ENCODE results near the gene INPP4A.

The INPP4A gene

DNA sequence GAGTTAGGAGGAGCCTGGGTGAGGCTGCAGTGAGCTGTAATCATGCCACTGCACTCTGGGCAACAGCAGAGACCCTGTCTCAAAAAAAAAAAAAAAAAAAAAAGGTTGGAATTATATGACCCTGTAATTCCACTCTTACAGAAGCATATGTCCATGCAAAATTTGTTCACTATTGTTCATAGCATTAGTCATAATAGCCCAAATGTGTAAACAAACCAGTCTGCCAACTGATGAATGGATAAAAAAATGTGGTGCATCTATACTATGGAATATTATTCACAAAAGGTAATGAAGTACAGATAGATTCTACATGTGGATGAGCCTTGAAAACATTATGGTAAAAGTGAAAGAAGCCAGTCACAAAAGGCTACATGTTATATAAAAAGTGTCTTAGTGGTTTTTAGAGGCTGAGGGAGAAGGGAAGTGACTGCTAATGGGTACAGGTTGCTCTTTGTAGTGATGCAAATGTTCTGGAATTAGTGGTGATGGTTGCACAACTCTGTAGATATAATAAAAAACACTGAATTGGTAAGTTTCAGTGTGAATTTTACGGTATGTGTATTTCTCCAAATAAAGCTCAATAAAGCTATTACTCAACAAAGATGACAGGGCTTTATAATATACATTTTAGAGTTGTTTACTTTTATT, 154.2 kb downstream of the INPP4A start:
- DNase-seq: no peak

DNA sequence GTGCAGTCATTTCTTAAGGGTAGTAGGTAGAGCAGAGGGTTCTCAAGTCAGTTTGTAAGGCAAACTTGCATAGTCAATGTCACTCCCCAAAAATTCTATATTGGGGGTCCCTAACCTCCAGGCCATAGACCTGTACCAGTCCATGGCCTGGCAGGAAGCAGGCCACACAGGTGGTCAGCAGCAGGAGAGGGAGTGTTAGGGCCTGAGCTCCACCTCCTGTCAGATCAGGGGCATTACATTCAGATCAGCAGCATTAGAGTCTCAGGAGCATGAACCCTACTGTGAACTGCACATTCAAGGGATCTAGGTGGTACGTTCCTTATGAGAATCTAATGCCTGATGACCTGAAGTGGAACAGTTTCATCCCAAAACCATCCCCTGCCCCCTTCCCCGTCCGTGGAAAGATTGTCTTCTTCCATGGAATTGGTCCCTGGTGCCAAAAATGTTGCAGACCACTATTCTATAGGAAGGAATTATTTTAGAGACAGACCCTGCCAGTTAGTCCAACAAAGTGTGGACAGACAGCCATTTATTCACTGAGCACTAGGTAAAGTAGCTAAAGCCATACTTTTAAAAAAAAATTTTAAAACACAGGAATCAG, 157.0 kb downstream of the INPP4A start:
- DNase-seq: no peak

DNA sequence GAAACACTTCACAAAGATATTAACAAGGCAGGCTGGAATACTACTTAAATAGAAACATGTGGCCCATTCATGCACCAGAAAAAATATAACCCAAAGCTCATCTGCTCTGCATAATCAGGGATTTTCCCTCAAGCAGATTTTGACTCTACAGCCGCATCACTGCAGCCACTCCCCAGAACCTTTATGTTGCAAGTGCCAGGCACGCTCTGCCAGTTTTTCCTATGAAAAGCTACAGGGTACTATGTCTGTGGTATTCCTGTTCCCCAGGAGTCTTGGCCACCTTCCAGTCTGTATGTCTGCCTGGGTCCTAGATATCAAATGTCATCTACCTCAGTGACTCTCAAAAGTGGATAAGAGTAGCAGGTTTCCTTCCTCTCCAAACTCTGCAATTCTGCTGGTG, 159.9 kb downstream of the INPP4A start:
- no peak for DNase-seq

DNA sequence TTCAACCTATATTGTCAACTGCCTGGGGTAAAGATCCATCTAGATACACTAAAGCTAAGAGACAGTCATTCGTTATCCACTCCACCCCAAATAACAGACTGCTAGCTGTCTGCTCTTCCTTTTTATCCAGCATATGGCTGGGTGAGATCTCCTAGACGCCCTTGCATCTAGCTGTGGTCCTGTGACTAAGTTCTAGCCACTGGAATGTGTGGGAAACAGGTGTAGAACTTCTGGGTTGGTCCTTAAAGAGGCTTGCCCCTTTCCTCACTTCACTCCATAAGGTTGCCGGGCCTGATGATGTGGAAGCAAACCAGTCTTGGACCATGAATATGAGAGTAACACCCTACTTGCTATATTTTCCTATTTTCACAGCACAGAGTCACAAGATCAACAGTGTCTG, 160.4 kb downstream of the INPP4A start:
- DNase-seq: no peak

DNA sequence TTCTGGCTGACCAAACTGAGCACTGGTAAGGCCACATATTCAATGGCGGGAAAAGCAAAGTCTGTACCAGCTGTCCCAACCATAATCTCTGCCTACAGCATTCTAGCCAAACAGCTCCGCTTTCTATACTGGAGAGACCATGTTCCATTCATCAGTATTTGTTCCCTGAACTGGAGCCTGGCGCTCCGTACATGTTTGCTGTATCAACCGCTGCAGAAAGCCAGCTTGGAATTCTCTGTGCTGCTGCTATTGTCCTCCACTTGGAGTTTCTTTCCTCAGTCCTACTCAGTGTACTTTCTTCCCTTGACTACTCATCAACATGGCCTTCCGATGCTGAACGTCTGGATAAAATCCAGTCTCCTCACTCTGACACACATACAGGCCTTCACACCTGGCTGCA, 161.8 kb downstream of the INPP4A start:
- no peak for DNase-seq

DNA sequence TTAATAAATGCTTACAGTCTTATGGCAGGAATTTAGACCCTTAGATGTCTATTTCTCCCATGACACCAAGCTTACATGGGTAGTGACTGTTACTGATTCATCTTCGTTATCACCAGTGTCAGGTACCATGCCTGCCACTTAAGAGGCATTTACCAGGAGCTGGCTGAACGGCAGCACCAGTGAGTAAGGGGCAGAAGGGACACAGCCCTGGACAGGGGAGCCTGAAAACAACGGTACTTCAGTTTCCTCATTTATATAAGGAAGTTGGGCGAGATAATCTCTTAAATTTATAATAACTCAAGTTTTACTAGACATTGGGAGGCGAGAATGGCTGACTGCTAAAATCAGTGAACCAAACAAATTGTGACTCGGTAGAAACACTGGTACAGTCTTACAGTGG, 162.4 kb downstream of the INPP4A start:
- DNase-seq: no peak

DNA sequence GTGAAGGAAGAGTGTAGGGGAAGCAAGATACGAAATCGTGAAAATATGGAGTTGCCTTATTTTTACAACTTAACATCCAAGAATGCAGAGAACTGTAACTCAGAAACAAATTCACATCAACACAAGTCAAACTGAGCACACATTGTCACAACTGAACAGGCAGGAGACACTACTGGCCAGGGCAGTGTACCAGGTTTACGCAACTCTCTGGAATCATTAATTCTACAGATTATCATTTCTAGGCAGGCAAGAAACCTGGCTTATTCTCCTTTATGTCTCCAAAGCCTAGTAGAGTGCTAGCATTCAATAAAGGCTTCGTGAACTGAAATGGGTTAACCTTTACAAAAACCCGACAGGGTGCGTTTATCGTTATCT, 163.1 kb downstream of the INPP4A start:
- DNase-seq: no peak

DNA sequence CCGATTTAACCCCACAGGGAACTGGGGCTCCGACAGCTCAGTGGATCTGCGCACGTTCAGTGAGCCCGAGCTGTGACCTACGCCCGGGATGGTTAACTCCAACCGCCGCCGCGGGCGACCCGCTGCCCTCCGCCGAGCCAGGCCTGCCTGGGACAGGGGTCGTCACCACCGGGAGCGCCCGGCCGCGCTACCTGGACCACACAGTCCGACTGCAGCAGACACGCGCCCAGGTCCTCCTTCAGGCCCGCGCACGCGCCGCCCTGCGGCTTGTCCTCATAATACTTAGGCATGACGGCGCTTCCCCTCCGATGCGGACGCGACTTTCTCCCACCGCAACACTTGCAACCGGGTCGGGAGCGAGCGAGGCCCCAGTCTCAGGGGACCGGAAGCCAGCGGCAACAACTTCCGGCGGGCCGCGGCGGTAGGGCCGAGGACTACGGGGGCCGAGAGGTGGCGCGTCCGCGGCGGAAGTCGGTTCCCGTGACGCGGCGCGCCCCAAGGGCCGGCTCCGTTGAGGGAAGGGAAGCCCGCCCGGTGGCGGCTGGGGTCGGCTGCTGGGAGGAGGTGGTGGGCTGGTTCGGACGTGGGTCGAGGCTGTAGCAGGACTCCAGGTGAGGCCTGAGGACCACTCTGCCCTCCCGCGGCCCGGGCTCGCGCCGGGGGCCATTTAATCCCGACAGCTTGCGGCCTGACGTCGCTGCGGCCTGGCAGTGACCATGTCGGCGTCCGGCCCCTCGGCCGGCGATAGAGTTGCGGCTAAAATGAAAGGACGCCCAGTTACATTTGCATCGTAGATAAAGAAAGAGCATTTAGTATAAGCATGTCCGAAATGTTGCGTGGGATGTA, 163.7 kb downstream of the INPP4A start, which contains the start of the genes COA5 and UNC50:
Gene COA5 (minus strand): TSS at position 397 of the 846 bp plus-strand sequence. CDS start 107 bp downstream, at position 290.
Gene UNC50 (plus strand): TSS at position 474 of the 846 bp plus-strand sequence. CDS start 1,171 bp downstream, outside the sequence.
- peak; percentile 76 to 90 (median 86) for DNase-seq

DNA sequence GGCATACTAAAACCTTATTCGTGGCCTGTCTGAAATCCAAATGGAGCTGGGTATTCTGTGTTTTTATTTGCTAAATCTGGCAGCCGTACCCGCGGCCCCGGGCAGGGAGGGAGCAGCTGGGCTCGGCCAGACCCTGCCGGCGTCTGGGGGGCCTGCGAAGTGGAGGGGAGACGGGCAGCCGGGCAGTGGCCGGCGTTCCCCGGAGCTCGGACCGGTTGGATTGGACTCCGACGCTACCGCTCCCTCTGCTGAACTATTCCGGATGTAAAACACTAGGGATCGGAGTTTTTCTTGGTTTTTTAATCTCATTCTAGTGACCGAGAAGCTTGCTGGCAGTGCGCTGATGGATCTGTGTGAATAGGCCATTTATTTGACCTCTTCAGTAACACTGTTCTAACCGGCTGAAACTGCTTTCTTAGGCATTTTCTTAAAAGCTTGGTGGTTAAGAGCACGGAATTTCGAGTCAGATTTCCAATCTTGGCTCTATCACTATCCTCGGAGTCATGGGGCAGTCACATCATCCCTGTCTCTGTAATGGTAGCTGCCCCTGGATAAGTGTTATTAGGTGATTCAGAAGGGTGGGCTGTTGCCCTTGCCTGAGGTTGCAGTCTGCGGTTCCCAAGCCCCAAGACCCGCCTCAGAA, 164.4 kb downstream of the INPP4A start:
- no peak for DNase-seq

DNA sequence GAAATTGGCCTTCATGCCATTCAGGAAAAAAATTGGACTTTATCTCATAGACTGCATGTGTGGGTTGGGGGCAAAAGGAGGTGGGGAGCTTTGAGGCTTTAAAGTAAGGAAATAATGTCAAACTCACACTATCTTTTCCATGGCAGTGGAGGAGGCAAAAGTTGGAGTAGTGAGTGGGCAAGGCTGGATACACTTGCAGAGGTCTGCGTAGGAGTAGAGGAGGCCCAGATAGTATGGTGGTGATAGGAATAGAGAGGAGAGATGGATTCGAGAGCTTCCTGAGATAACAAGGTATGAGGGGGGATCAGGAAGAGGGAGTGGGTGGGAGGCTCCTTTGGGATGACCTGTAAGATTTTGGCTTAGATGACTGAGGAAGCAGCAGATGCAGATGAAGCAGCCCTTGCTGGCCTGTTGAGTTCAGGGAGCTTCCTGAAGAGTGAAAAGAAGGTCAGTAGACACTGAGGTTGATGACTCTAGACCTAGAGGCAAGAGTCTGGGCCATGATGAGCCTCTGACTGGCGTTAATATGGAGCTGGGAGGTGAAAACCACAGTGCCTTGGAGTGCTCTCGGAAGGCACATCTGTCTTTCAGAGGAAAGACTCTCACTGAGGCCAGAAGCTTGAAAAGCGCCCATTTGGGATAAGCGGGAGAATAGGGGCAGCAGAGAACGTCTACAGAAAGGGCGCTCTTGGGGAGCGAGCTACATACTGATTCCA, 169.5 kb downstream of the INPP4A start:
- DNase-seq: no peak

DNA sequence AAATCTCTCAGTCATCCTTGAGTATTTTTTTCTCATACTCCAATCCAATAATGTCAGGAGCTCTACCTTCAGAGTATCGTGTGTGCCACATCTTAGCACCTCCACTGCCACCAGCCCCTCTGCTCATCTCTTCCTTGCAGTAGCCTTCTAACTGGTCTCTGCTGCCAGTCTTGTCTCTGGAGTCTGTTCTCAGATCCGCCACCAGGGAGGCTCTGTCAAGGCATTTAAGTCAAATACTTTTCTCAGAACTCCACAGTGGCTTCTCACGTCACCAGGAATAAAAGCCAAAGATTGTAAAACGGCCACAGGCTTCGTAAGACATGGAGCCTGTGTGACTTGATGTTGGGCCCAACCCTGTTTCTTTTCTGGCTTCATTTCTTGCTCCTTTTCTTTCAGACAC, 170.8 kb downstream of the INPP4A start:
- no peak for DNase-seq

DNA sequence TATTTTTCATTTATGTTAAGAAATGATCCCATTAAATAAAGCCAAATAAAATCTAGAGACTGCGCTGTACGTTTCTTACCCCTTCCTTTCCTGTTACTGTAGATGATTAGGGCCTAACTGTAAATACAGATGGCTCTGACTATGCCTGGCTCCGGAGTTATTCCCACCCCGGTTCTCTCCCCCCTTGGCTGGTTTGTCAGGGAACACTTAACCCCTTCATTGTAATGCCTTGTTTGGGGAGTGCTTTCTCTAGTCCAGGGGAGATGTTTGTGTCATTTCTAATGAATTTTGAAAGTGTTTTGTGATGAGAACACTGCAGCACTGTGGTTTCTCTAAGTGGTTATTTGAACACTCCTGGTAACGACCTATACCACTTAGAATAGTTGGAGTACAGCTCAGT, 172.5 kb downstream of the INPP4A start:
- no peak for DNase-seq

DNA sequence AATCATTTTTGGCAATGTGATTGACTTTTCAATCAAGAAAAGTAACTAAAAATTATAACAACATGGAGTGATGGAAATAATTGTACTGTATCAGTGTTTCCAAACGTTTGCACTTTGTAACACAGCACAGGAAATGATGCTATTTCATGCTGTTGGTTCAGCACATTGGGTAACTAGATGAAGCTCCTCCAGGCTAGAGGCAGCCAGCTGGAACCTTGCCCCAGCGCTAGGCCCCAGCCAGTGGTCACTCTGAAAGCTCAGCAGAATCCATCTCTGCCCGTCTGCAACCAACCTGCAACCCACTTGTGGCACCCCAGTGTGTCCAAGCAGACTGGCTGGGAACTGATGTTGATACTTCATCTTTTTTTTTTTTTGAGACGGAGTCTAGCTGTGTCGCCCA, 179.0 kb downstream of the INPP4A start:
- no peak for DNase-seq

DNA sequence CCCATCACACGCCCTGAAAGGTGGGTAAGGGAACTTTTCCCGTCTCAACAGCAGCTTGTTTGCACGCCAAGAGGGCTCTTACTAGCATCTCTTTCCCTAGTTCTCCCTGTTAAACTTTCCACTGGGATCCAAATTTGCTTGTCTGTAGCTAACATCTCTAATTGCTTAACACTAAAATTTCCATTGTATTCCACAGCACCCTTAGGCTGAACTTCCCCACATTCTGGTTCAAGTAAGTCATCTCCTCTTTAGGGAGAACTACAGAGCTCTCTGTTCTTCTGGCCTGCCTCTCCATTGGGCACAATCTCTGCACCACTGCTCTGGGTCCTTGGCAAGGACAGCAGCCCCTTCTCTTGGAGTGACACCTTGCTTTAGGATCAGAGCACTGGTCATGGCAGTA, 187.7 kb downstream of the INPP4A start:
- DNase-seq: no peak

DNA sequence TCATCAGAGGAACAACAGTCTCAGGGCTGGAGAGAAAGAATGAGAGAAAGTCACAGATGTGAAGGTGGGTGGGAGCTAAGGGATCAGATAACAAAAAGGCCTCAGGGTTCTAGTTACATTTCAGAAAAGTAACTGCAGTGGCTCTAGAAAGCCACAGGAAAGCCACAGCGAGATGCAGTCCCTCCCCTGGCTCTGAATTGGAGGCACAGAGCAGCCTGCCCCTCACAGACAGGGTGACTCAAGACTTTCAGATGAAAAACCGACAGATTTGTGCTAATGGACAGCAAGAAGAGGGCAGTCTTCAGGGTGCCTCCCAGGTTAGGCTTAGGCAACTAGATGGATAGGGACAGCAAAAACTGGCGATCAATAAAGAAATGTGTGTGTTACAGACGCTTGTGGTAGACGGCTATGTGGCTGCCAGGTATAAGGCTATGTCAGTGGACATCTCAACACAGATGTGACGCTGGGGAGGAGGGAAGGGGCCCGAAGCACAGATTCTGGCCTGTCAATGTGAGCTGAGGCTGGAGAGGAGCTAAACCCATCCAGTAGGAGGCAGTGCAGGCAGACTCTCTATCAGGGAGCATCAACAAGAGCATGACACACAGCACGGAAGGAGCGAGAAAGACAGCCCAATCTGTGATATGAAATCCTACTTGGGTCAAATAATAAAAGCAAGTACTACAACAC, 189.9 kb downstream of the INPP4A start:
- no peak for DNase-seq

DNA sequence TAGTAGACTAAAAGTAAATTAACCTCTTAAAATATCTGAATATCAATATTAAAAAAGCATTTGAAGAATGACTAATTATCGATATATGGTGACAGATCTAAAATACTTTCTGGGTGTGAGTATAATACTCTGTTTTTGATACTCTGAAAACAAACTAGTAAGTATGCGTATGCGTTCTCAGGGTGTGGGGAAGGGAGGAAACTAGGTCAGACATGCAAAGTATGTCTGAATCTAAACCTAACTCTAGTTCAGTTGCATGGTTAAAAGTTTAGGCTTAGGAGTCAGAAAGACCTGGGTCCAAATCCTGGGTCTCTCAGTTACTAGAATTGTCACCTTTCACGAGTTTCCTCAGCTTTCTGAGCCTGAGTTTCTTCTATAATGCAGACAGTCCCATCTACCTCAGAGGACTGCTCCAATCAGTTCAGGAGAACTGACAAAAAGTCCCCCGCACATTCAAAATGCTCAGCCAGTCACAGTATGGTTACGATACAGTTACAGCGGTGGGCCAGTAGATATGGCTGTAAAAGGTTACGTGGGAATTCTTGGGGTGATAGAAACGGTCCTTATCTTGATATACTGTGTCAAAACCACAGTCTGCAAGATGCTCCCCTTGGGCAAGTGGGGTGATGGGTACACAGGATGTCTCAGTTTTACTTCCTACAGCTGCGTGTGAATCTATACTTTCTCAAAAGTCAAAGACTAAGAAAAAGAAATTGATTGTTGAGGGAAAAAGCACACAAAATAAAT, 192.9 kb downstream of the INPP4A start:
- DNase-seq: no peak

DNA sequence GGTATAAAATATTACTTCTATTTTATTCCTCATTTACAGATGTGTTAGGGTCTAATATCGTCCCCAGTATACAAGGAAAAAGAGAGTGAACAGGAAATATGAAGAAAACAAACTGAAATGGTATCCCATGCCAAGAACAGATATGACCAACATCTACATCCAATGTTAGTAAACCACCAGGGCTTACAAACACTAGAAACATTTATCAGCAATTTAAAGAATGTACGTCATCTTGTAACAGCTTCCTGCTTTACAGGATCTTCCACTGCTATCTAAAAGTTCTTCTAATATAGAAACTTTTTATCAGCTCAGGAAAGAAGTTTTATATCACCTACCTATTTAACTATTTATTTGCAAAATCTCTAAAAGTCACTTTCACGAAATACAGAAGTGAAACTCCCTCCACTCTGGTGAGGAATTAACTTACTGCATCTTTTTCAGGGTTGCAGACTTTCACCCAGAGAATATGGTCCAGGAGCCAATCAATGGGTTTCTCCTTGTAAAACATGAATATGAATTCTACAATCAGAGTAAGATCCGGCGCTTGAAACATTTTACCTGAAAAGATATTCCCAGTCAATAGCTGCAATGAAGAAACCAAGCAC, 198.9 kb downstream of the INPP4A start:
- DNase-seq: no peak

All from activated CD4-positive, CD25-positive, alpha-beta regulatory T cell (primary cell).